Superior temporal gyrus (tissue), 1 donor: ENCODE data around the gene GALNT1.

ENCODE experiments used
- DNase-seq: peaks from one replicate; pipeline ENCODE4 v3.0.0-alpha.2; 2016; ENCODE audit errors: extremely low spot score

Gene GALNT1

DNA sequence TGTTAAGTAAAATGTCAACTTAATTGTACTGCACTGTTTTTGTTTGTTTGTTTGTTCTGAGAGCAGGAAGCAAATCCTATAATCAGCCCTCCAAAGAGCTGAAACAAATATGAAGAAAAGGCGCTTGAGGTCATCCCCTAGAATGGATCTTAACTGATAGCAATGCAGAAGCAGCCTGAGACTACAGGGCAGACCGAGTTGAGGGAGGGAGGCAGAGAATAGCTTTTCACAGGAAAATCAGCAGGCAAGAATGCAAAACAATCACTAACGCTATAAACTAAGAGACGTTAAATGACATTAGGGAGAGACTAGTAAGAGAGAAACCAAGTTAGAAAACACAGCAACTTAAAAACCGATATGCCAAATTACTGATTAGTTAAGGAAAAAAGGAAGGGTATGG is 37.2 kb downstream of the GALNT1 start:
- DNase-seq = peak; percentile 50

DNA sequence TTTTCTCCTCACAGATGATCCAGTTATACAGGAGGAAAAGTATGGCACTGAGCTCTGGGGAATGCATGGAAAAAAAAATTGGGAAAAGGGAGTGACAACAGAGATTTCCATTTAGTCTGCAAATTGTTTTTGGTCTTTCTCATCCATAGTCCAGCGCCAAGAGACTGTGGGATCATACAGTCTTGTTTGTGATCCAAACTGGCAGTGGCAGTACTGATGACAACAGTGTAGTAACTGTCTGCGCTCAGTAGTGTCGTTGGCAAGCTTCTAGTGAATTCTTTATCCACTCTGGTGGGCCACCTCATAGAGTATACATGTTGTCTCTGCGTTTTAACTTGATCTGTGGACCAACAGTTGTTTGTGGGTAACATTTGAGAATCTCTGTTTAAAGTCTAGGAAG is 37.9 kb downstream of the GALNT1 start:
- DNase-seq = peak; percentile 85

DNA sequence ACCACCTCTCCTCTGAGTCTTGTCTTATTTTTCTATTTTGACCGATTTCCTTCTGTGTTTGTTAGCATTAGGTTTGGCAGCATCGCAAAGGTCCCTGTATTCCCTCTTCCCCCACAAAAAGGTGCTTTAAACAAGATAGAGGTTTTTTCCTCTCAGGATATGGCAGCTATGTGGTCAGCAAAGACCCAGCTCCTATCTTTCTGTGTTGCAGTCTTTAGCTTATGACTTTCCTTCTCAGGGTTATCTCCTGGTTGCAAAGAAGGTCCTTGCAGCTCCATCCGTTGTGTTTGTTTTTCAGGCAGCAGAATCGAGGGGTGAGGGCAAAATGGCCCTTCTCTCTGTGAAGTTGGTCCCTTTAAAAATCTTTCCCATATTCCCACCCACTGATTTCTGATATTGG is 38.4 kb downstream of the GALNT1 start:
- no peak for DNase-seq

GRCh38 chr18:35620765-35621164 is 39.2 kb downstream of the GALNT1 start:
- no peak for DNase-seq

GRCh38 chr18:35623255-35623654 is 41.7 kb downstream of the GALNT1 start:
- DNase-seq = no peak

- no peak for DNase-seq
Observed at GRCh38 chr18:35624146-35624545, 42.6 kb downstream of the GALNT1 start.

DNA sequence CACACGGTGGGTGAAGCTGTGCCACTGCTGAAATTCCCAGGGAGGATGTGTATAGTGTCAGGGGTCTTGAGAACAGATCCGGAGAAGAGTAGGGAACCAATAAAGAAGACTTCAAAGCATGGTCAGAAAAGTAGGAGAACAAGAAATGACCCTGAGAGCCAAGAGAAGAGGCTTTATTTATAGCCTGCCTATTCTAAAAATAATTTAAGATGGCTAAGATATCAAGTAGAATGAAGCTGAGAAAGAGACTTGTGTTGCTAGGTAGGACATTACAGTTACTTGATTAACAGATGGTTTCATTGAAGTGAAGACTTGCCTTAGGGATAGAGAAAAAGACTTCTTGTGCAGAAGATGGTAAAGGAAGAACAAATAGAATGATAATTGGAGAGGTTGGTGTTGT is 43.7 kb downstream of the GALNT1 start:
- DNase-seq = no peak

DNA sequence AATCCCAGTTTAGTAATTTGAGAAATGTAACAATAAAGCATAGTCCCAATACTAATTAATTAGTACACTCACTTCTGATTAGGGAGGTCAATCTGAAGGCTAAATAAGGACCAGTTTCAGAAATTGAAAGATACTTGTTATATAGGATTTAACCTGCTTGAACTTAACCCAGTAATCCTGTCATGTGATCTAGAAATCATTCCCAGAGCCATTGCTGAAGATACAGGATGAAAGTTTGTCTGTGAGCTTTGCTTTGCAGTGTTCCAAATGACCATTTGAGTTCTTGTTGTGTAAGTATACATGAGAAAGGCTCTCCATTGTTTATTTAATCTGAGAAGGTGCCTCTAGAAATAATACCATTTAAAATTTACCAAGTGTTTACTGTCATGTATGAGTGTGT is 52.2 kb downstream of the GALNT1 start:
- no peak for DNase-seq

DNA sequence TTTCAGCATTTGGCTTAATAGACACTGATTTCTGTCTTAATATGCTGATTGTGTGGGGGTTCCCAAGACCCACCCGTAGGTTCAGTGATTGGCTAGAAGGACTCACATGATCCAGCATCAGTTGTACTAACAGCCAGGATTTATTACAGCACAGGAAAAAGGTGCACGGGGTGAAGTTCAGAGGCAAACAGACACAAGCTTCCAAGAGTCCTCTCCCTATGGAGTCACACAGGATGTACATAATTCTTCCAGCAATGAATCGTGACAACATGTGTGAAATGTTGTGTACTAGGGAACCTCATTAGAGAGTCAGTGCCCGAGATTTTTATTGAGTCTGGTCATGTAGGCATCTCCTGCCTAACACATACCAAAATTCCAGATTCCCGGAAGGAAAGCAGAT is 52.8 kb downstream of the GALNT1 start:
- DNase-seq = no peak

DNA sequence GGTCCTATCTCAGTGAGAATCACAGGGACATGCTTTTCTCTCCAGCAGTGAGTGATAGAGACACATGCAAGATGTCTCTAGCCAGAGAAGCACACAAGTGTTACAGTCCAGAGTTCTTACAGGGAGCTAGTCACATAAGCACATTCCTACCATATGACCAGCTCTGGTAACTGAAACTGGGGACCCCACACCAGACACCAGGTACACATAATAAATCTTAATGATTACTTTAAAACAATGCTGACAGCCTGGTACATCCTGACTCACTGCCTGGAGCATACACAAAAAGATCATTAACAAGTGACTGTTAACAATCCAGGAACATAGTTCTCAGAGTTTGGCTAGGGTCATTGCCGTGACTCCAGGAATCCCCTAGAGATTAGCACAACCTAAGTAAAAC is 53.6 kb downstream of the GALNT1 start:
- DNase-seq = no peak

DNA sequence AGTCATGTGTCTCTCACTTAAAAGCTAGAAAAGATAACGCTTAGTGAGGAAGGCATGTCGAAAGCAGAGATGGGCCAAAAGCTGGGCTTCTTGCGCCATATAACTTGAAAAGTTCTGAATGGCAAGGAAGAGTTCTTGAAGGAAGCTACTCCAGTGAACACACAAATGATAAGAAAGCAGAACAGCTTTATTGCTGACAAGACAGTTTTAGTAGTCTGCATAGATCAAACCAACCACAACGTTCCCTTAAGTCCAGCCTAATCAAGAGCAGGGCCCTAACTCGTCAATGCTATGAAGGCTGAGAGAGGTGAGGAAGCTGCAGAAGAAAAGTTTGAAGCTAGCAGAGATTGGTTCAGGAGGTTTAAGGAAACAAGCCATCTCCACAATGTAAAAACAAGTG is 55.7 kb downstream of the GALNT1 start:
- no peak for DNase-seq

GRCh38 chr18:35639296-35639695 is 57.8 kb downstream of the GALNT1 start:
- no peak for DNase-seq

- DNase-seq = no peak
Observed at GRCh38 chr18:35641467-35641866, 59.9 kb downstream of the GALNT1 start.

DNA sequence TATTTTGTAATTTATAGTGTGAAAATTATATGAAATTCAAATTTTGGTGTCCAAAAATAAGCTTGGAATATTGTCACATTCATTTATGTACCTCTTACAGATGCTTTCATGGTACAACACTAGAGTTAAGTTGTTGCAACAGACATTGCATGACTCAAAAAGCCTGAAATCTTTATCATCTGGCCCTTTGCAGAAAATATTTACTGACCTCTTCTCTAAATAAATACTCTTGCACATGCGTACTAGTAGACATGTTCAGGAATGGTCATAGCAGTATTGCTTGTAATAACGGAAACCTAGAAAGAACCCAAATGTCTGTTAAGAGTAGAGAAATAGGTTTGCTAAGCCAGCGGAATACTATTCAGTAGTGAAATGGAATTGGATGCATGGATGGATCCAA is 60.4 kb downstream of the GALNT1 start:
- no peak for DNase-seq

GRCh38 chr18:35642802-35643201 is 61.3 kb downstream of the GALNT1 start:
- no peak for DNase-seq

- DNase-seq = no peak
Observed at GRCh38 chr18:35646449-35646848, 64.9 kb downstream of the GALNT1 start.

DNA sequence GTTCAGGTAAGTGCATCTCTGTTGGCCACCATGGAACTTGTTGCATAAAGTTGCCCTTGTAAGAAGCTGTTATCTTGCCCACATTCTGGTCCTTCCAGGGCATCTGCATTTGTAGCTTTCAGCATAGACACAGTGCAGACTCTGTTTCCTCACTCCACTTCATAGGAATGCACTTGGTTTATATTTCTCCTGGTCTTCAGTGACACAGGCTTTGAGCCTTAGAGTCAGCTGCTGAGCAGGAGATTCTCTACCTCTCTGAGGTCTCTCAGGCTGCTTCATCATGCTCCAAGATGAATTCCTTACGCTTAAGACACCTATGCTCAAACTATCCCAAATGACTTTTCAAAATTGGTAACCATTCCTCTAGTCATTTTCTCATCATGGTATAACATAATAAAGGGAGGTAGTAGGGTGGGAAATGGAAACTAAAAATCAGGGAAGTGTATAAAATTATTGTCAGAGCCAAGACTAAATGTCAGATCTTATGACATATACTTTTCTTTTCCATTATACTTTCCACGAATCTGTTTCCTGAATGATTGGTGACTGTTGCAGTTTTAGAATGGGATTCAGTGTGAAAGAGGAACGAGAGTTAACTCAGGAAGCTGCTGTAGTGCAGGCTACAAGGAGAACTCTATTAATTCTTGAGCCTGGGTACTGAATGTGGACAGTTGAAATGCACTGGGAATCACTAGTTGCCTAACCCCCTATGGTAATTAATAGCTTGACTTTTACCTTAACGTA is 72.0 kb downstream of the GALNT1 start:
- DNase-seq = no peak

DNA sequence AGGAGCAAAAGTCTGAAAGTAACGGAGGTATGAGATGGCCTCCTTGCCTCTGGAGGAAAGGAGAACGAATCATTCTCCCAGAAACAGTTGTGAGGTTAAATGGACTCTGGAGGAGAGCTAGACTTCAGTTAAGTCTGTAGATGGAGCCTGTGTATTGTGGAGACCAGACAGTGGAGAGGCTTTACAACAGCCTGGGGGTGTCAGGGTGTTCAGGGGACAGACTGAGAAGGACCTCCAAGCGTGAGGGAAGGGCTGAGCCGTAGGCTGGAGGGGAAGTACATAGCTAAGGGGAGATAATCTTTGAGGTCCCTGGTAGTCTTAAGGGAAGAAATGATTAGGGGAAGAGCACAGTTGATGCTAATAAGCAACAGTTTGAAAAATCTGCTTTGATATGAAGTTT is 76.6 kb downstream of the GALNT1 start:
- no peak for DNase-seq

GRCh38 chr18:35661483-35662146 is 80.1 kb downstream of the GALNT1 start:
- peak; percentile 66 for DNase-seq

- DNase-seq = peak; percentile 8
Observed at GRCh38 chr18:35662293-35663062, 80.9 kb downstream of the GALNT1 start.

DNA sequence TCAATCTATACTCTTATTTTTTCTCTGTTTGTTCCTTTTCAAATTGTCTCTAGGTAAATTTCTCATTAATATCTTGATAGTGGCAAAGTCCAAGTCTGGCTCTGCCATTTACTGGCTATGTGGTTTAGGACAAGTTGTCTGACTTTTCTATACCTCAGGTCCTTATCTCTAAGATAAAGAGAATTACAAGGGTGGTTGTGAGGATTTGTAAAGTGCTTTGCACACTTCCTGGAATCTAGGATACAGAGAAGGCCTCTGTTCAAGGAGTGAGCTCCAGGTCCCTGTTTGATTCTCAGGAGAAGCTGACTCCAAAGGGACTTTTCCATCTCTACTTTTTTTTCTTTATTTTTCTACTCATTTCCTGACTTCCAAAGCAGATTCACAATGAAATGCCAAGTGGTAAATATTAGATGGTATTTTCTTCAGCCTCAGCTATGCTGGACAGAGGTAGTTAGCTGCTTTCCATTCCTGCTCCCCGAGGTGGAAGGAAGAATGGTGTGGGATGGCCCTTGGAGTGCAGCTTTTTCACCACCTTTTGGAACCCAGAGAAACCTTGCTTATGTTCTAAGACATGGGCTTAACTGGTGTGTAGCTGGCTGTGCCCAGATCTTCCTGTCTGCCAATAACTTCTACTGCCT is 90.5 kb downstream of the GALNT1 start:
- DNase-seq = no peak

- no peak for DNase-seq
Observed at GRCh38 chr18:35672897-35673296, 91.4 kb downstream of the GALNT1 start.
